Measurements from ENCODE around the gene LAMA2.

LAMA2 gene

DNA sequence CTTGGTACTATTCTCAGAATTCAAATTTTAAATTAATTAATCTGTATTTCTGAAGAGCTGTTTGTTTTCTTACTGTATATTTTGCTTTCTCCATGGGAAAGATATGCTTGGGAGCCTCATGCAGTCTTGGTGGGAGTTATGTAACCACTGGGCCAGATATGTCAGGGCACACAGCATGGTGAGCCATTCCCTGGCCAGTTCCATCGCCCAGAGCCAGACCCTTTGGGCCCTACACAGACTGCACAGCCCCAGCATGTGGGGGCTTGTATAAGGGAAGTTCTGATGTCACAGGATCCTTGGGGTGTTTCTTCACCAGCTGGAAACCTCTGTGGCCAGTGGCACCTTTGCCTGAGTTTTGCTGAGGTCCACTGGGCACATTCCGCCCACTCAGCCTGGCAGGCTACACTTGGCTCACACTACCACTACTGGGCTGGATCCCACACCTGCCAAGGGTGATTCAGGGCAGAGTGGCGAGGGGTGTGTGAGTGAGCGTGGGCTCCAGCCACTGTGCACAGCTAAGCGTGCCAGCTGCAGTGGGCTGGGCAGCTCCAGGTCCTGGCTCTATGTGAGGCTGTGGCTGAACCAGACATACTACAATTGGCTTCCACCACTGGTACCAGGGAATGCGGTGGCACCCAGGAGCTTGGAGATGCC lies 533.5 kb downstream of the LAMA2 start:
- in situ Hi-C loops (cut with HindIII; ENCODE audit: low sequenced_read_pairs) = no loop called here

DNA sequence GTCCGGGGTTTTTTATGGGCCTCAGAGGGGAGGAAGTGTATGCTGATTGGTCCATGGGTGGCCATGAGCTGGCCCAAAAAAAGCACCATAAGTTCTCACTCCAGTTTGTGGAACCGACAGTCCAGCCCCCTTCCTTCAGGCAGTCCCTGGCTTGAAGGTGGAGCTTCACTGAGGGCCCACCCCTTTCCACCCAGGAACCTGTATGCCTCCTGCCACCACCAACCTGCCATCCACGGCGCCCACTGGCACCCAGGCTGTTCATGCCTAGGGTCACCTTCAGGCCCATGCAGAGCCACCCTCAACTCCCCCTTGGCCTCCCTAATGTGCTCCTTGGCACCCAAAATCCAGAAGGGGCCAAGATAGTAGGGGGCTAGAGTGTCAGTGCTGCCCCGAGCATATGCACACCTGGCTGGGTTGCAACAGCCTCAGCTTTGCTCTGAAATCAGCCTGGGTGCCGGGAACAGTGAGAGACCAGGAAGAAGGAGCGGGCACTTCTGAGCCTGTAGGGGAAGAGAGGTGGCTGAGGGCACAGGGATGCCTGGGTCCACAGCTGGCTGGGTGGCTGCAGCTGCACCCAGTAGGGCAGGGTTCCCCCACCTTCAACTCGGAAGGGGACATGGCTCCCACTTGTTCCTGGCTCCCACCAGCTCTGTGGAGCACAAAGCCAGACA lies 534.6 kb downstream of the LAMA2 start:
- in situ Hi-C loops (cut with HindIII; ENCODE audit: low sequenced_read_pairs) = no loop called here

DNA sequence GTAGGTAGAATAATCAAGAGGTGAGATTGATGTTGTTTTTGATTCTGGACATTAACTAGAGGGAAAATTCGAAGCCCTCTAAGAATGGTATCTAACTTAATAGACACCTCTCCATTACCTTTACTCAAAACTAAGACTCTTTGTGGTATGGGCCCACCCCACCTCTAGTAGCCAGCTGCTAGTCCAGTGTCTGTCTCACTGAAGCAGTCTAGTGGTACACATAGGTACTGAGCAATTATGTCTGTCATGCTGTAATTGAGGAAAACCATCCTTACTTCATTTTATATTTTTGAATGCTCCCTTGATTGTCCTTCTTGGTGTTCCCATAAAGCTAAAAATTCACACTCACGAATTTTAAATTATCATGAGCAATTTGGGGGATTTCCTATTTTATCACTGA lies 536.4 kb downstream of the LAMA2 start:
- in situ Hi-C loops (cut with HindIII; ENCODE audit: low sequenced_read_pairs) = no loop called here

DNA sequence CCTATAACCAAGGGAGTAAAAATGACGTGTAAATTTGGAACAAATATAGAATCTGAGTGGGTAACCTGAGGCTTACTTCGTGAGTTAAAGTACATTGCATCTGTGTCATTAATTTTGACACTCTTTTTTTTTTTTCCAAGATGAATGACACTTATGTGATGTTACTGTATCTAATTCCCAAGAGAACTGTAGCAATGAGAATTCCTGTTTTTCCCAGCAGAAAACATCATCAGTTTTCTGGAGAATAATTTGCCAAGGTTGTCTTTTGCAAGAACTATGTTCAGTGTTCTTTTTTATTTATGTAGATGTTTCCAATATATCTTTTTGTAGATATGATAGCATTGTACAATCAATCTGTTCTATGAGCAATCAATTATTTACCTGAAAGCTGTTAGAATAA lies 543.4 kb downstream of the LAMA2 start:
- in situ Hi-C loops (cut with HindIII; ENCODE audit: low sequenced_read_pairs) = no loop called here

DNA sequence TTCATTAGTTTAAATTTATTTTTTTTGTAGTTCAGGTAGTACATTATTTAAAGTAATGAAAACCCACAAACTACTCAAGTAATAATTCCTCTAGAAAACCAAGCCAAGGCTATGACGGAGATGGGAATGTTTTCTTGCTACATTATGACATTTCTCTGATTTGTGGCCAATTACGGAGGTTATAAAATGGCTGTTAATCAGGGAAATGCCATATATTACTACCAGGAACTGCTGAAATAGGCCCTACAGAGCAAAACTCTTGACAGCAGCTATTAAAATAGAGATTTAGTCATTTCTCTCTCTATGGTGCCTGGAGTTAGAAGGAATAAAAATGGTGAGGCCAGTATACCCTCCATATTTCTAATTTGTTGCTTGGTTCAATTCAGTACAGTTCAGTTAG lies 547.0 kb downstream of the LAMA2 start:
- in situ Hi-C loops (cut with HindIII; ENCODE audit: low sequenced_read_pairs) = no loop called here

DNA sequence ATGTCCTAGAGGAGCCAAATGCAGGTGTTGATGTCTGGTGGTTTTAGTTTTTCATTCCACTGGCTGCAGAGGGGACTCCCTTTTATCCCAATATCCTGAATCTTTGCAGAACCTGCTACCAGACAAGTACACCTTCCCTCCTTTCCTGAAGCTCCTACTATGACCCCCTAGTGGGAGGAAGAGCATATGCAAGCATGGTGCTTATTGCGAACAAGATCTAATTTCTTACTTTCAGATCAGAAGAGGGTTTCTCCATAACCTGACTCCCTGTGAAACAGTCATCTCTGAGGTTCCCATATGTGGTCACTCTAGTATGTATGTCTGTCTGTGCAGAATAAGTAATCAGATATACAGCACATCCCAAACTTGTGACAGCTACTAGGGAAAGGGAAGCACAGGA lies 549.8 kb downstream of the LAMA2 start:
- in situ Hi-C loops (cut with HindIII; ENCODE audit: low sequenced_read_pairs) = no loop called here

DNA sequence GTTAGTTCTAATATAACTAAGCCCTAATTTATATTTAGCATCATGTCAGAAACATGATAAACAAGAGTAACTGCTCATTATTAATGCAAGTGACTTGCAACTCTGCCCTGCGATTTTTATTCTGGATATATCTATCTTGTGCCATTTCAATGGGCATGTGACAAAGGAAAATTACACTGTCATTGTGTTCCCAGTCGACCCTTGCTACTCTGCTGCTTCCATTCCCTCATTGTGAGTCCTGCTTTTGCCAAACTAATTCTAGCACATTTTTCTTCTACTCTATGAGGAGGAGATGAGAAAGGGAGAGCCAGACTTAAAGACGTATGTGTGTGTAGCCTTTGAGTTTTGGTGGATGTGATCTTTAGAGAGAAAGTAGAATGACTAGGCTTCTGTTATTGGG lies 551.2 kb downstream of the LAMA2 start:
- in situ Hi-C loops (cut with HindIII; ENCODE audit: low sequenced_read_pairs) = no loop called here

DNA sequence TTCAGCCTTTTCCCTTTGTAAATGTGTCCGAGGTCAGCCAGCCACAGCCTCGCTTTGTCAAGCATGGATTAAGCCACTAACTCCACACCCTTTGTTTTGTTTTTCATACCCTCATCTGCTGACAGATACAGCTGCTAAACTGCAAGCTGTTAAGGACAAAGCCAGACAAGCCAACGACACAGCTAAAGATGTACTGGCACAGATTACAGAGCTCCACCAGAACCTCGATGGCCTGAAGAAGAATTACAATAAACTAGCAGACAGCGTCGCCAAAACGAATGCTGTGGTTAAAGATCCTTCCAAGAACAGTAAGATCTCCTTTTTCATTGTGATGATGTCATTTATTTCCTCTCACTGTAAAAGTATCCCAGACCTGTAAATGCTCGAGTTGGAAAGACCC lies 557.8 kb downstream of the LAMA2 start:
- in situ Hi-C loops (cut with HindIII; ENCODE audit: low sequenced_read_pairs) = no loop called here

DNA sequence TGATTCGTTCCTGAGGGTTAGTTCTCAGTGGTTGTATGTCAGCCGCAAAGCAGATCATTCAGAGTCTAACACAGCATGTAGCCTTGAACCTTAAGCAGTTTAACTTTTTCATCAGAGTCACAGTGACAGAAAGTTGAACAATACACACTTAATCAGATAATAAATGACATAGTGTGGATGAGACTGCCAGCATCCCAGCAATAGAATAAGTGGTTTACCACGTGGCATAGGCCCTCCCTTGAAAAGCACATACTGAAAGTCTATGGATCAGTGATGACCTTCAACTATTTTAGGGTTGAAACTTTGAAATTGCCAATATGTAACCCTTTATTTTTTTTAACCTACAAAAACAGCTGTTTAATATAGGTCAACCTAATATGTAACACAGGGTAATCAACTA lies 561.7 kb downstream of the LAMA2 start:
- in situ Hi-C loops (cut with HindIII; ENCODE audit: low sequenced_read_pairs) = no loop called here

DNA sequence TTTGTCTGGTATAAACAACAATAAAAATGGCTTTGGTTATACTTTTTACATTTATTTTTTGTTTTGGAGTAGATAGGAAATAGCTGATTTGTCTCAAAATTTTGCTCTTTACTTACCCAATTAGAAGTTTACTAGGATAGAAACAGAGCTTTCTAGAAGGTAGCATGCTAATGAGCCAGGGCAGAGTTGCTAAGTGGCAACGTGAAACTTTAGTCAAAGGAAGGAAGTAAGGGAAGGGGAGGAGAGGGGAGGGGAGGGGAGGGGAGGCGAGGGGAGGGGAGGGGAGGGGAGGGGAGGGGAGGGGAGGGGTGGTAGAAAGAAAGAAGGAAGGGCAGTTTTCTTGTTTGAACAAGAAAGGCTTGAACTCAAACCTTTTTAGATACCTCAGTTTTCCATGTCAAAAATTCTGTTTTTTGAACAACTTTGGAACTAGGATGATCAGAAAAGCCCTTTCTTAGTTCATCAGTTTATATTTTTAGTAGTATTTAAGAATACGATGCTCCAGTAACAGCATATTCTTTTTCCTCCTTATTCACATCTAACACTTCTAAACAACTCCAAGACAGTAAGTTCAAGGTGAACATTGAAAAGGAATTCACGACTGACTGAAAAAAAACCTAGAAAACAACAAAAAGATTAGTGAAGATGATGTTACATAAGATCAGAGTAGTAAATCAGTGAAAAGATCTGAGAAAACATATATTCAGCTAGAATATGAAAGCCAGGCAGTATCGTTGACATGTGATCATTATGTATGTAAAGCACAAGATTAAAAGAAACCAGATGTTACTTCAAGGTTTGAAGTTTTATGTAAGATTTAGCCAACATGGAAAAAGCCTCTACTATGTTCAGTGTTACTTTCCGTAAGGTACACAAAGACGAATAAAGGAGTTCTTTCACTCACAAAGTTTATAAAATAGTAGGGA lies 563.6 kb downstream of the LAMA2 start:
- in situ Hi-C loops (cut with HindIII; ENCODE audit: low sequenced_read_pairs) = no loop called here

DNA sequence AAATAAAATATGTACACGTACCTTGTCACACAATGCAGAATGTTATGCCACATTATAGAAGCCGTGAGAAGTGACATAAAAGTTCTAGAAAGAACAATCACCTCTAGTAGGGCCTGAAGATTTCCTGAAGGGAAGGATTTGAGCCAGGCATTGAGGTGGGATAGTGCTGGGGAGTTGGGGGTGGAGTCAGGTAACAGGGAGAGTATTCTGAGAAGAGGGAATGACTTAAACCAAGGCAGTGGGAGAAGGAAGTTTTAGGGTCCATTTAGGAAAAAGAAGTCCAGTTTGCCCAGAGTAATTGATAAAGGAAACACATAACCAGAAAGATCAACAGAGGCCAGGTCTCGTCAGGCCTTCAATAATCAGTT lies 564.2 kb downstream of the LAMA2 start:
- in situ Hi-C loops (cut with HindIII; ENCODE audit: low sequenced_read_pairs) = no loop called here

DNA sequence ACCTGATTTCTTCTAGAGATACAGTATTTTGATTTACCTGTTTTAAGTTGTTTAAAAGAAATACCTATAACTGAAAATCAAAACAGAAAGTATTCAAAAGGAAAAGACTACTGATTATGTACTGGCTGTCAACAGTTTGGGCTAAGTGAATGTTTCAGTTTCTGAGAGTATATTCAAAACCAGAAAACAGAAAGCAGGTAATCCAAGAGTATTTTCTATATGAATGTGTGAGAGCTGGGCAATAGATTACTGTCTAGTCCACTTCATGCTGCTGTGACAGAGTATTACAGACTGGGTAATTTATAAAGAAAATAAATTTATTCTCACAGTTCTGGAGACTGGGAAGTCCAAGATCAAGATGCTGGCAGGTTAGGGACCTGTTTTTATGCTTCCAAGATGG lies 566.0 kb downstream of the LAMA2 start:
- in situ Hi-C loops (cut with HindIII; ENCODE audit: low sequenced_read_pairs) = no loop called here

DNA sequence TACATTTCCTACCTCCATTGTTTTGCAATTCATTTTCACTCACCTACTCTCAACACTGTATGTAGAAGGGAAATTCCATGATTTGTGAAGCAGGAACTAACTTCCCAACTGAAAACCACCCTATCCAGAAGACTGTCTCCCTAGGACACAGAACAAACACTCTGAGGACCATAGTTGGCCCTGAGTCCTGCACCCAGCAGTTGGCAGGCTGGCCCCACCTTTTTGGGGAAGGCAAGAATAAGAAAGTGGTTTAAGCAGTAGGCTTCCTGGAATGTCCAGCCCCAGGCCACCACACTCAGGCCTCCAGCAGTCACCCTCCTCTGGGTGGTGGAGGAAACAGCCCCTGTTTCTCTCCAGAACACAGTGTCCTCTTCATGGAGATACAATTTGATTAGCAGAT lies 568.2 kb downstream of the LAMA2 start:
- in situ Hi-C loops (cut with HindIII; ENCODE audit: low sequenced_read_pairs) = no loop called here

DNA sequence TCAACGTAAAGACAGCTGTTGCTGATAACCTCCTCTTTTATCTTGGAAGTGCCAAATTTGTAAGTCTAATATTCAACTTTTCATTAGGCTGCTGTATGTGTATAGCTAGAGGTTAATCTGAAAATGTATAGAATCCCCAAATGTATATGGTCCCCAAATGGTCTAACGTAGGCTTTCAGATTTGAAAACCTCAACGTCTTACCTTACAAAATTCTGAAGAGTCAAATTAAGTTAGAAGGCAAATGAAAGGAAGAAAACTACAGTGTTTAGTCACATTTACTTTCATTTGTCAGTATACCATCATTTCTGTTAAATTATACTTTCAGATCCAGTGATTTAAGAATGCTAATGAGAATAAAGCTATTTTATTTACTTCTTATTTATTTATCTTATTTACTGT lies 570.1 kb downstream of the LAMA2 start:
- in situ Hi-C loops (cut with HindIII; ENCODE audit: low sequenced_read_pairs) = no loop called here

DNA sequence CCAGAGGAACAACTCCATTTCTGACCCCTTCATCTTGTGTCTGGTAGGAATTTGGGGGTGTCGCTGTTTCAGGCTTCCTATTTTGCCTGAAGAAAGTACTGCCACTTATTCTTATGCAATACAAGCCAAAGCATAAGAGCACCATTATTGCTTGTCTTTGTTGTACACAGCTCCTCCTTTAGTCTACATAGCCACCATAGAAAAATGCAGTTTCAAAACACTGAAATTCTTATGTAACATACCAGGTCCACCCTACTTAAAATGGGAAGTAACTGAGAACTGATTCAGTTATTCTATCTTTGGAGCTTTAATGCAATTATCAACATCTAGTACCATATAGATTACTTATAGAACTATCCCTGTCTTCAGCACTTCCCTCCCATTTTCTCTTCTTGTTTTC lies 571.5 kb downstream of the LAMA2 start:
- in situ Hi-C loops (cut with HindIII; ENCODE audit: low sequenced_read_pairs) = no loop called here

DNA sequence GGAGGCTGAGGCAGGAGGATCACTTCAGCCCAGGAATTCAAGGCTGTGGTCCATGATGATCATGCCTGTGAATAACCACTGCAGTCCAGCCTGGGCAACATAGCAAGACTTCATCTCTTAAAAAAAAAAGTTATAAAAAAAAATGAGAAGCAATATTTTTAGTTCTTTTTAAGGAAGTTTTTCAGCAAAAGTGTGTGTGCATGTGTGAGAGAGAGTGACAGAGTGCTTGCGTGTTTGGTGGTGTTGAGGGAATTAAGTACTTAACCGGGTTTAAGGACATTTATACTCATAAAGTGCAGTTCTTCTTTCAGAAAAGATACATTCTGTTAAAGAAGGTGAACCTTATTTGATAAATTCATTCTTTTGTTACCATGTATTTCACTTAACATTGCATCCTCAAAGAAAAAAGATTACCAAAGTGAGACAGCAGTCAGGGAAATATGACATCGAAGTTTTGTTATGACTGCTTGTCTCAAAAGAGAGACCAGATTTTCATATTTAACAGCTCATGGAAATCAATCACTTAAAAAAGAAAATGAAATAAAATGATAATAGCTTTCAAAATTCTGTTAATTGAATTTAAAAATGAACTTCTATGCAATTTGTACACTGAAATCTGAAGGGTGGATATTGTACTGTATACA lies 572.3 kb downstream of the LAMA2 start:
- in situ Hi-C loops (cut with HindIII; ENCODE audit: low sequenced_read_pairs) = no loop called here

DNA sequence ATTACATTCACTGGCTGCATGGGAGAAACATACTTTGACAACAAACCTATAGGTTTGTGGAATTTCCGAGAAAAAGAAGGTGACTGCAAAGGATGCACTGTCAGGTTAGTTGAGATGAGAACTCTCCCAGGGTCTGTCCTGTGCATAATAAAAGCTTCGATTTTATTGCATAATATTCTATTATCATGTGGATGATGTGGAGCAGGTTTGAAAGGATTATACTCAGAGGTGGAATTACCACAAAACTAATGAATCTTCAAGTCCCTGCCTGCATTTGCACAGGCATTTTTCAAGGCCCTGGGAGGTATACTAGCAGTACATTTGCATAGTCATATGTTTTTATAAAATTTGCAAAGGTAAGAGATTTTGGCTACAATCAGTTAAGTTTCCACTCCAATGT lies 577.3 kb downstream of the LAMA2 start:
- in situ Hi-C loops (cut with HindIII; ENCODE audit: low sequenced_read_pairs) = no loop called here

DNA sequence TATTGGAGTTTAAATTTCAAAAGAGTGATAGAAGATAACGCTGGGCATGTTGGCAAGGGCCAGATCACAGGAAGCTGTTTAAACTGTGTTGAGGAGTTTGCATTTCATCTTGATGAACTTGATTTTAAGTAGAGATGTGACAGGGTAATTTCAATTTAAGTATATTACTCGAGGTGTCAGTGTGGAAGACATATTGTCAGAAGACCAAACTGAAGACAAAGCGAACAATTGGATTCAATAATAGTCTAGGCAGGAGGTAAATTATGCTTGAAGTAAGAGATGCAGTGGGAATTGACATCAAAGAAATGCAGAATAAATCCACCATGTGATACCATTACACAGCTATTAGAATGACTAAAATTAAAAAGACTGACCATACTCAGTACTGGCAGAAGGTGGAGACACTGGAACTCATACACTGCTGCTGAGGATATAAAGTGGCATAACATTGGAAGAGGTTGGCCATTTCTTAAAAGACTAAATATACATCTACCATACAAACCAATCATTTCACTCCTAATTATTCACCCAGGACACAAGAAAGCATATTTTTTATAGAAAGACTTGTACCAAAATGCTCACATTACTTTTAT lies 586.2 kb downstream of the LAMA2 start:
- in situ Hi-C loops (cut with HindIII; ENCODE audit: low sequenced_read_pairs) = no loop called here

DNA sequence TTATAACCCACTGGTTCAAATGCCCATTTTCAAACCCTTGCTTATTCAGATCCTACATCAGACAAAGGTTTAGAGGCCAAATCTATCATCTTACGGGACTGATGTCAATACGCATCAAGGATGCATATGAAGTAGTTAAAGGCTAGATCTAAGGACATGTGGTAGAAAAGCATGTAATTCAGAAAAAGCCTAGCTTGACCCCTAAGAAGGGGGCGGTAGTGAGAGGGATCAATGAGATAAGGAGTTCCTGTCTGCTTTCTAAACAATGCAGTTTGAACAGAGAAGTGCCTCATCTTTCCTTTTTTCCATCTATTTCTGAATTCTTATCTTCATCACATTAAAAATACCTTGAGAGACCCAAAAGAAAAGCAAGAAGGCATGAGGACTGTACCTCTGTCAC lies 589.3 kb downstream of the LAMA2 start:
- in situ Hi-C loops (cut with HindIII; ENCODE audit: low sequenced_read_pairs) = no loop called here

DNA sequence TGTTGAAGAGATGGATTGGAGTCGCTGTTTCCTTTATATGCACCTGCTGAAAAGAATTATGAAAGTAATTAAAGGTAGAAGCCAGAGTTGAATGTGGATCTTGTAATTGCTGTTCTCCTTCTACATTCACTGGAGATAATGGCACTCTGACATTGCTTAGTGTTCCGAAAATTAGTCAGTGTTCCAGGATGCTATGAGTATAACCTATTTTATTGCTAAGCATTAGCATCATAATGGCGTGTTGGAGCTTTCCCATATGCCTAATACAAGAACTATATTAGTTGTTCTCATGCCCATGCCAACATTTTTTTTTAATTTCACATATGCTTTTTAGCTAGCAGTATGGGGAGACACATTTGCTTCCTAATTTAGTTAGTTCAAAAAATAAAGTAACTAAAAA lies 590.6 kb downstream of the LAMA2 start:
- in situ Hi-C loops (cut with HindIII; ENCODE audit: low sequenced_read_pairs) = no loop called here
